ENCODE data around the gene NAB2. TPM values are rescaled to one million over a fixed set of nuclear protein-coding genes. Genes with fewer than 3 reads are reported as not detected.

Gene NAB2
- polyA plus RNA-seq, 1 donor (not counting 4 experiments of a cell fraction or from before 2014, with no cell fraction given), result 22.0 TPM

DNA sequence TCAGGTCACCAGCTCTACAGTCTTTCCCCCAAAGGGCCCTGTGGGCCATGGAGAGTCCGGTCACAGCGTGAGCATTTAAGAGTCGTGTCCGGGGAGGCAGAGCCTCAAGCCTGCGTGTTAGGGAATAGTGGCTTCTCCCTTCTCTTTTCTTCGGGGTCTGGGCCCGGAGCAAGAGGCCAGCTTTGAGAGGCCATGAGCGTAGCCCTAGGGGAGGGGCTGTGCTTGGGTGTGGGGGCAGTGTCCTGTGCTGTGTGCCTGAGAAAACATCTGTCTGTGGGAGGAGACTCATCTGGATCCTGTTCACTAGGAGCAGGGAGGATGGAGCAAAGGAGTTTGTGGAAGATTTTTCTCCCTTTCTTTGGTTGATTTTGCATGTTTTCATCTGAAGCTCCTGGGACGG lies 53.2 kb downstream of the NAB2 start:
- no peak overlapping the region for H3K9ac ChIP-seq (ENCODE audit: control insufficient read depth, extremely low read depth, insufficient read depth, low read length)
- H3K27ac ChIP-seq (ENCODE audit: control insufficient read depth, insufficient read depth, low read length), result no peak overlapping the region
- H2AFZ ChIP-seq (ENCODE audit: control insufficient read depth, low read length), result no peak overlapping the region
- no peaks in the 10 kb centered on the region for H3K27me3 ChIP-seq (ENCODE audit: control insufficient read depth, extremely low read depth, insufficient read depth, low read length)
- TF ChIP-seq EZH2 (IDR thresholded peaks at IDR 0.05; ENCODE audit: low read length), result no peak
- TF ChIP-seq, protein P1, sequence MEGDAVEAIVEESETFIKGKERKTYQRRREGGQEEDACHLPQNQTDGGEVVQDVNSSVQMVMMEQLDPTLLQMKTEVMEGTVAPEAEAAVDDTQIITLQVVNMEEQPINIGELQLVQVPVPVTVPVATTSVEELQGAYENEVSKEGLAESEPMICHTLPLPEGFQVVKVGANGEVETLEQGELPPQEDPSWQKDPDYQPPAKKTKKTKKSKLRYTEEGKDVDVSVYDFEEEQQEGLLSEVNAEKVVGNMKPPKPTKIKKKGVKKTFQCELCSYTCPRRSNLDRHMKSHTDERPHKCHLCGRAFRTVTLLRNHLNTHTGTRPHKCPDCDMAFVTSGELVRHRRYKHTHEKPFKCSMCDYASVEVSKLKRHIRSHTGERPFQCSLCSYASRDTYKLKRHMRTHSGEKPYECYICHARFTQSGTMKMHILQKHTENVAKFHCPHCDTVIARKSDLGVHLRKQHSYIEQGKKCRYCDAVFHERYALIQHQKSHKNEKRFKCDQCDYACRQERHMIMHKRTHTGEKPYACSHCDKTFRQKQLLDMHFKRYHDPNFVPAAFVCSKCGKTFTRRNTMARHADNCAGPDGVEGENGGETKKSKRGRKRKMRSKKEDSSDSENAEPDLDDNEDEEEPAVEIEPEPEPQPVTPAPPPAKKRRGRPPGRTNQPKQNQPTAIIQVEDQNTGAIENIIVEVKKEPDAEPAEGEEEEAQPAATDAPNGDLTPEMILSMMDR (optimal IDR thresholded peaks at IDR 0.05 in 1 of 3, IDR thresholded peaks at IDR 0.05 in 1 of 3, conservative IDR thresholded peaks at IDR 0.05 in 1 of 3; ENCODE audit: extremely low read depth in 1 of 3, insufficient read depth in 2 of 3, low read length in 3 of 3), result no peak
- H3K9me1 ChIP-seq (ENCODE audit: control insufficient read depth, extremely low read depth, insufficient read depth, low read length), result no peaks in the 10 kb centered on the region
- no peaks in the 10 kb centered on the region for H3K4me1 ChIP-seq (ENCODE audit: control insufficient read depth, extremely low read depth, insufficient read depth, low read length)
- FAIRE-seq (no peak), DNase-seq (ENCODE audit: low read depth, low spot score) (no peak)
- H3K4me3 ChIP-seq (ENCODE audit: control insufficient read depth in 2 of 3, extremely low read depth in 1 of 3, insufficient read depth in 2 of 3, low read depth in 1 of 3, low read length in 3 of 3), result no peak overlapping the region
- no peaks in the 10 kb centered on the region for H3K79me2 ChIP-seq (ENCODE audit: control insufficient read depth, insufficient read depth, low read length)
- H3K36me3 ChIP-seq (ENCODE audit: control insufficient read depth in 2 of 2, extremely low read depth in 1 of 2, insufficient read depth in 2 of 2, low read length in 2 of 2), result peaks cover 2 to 41% of the 10 kb centered on the region in 2 experiments
- H4K20me1 ChIP-seq (ENCODE audit: control insufficient read depth, extremely low read depth, insufficient read depth, low read length), result no peaks in the 10 kb centered on the region
- no peaks in the 10 kb centered on the region for H3K9me3 ChIP-seq (ENCODE audit: control insufficient read depth, low read depth, low read length)
- dilution Hi-C loops (cut with MboI; ENCODE audit: extremely low pct_ligation_motif_present, low sequenced_read_pairs), result no loop called here
- H3K4me2 ChIP-seq (ENCODE audit: control insufficient read depth, extremely low read depth, insufficient read depth, low read depth, low read length), result no peak overlapping the region

DNA sequence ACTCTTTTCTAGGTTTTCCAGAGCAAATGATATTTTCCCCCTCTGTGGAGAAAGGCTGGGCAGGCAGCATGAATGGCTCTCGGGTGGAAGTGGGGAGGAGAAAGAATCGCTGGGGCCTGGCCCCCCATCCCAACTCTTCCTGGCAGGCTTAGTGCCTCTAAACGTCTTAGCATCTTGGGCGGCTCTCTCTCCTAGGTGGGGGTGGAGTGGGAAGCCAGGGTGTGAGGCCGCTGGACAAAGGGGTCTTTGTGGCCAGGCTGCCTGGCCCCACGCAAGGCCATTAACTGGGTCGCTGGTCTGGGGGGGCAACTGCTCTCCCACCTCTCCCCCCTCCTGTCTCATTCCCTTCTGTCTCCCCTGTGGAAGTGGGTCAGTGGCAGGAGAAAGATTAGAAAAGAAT lies 53.8 kb downstream of the NAB2 start:
- DNase-seq (ENCODE audit: low read depth, low spot score) (no peak), FAIRE-seq (no peak)
- Histone ChIP-seq H3K9me3 (ENCODE audit: control insufficient read depth, low read depth, low read length) (no peaks in the 10 kb centered on the region), H3K9me1 (ENCODE audit: control insufficient read depth, extremely low read depth, insufficient read depth, low read length) (no peaks in the 10 kb centered on the region), H3K9ac (ENCODE audit: control insufficient read depth, extremely low read depth, insufficient read depth, low read length) (no peak overlapping the region), H3K4me3 (ENCODE audit: control insufficient read depth in 2 of 3, extremely low read depth in 1 of 3, insufficient read depth in 2 of 3, low read depth in 1 of 3, low read length in 3 of 3) (no peak overlapping the region), H3K36me3 (ENCODE audit: control insufficient read depth in 2 of 2, extremely low read depth in 1 of 2, insufficient read depth in 2 of 2, low read length in 2 of 2) (peaks cover 2 to 41% of the 10 kb centered on the region in 2 experiments), H3K27me3 (ENCODE audit: control insufficient read depth, extremely low read depth, insufficient read depth, low read length) (no peaks in the 10 kb centered on the region), H3K79me2 (ENCODE audit: control insufficient read depth, insufficient read depth, low read length) (no peaks in the 10 kb centered on the region), H4K20me1 (ENCODE audit: control insufficient read depth, extremely low read depth, insufficient read depth, low read length) (no peaks in the 10 kb centered on the region), H3K4me1 (ENCODE audit: control insufficient read depth, extremely low read depth, insufficient read depth, low read length) (no peaks in the 10 kb centered on the region), H3K27ac (ENCODE audit: control insufficient read depth, insufficient read depth, low read length) (no peak overlapping the region), H2AFZ (ENCODE audit: control insufficient read depth, low read length) (no peak overlapping the region), H3K4me2 (ENCODE audit: control insufficient read depth, extremely low read depth, insufficient read depth, low read depth, low read length) (no peak overlapping the region)
- dilution Hi-C loops (cut with MboI; ENCODE audit: extremely low pct_ligation_motif_present, low sequenced_read_pairs), result no loop called here
- TF ChIP-seq, protein P1 (optimal IDR thresholded peaks at IDR 0.05 in 1 of 3, IDR thresholded peaks at IDR 0.05 in 1 of 3, conservative IDR thresholded peaks at IDR 0.05 in 1 of 3; ENCODE audit: extremely low read depth in 1 of 3, insufficient read depth in 2 of 3, low read length in 3 of 3), result no peak
- TF ChIP-seq EZH2 (IDR thresholded peaks at IDR 0.05; ENCODE audit: low read length), result no peak

Measured in keratinocyte (primary cell).